Esophagus muscularis mucosa (tissue), 4 donors: ENCODE results near the gene PCSK9. TPM values are rescaled to one million over a fixed set of nuclear protein-coding genes. Genes with fewer than 3 reads are reported as not detected.

Source experiments
- DNase-seq: peaks from one replicate; pipeline ENCODE4 v3.0.0-alpha.2; 2017; ENCODE audit errors: extremely low spot score
- H3K27ac ChIP-seq, 4 donors: fragments of 200-600 bp; sonication (generic); replicated peaks in 1 of 4; 1 replicate in 3 of 4; 2 replicates in 1 of 4; pipeline ENCODE4 v1.5.1; 2016 to 2019; ENCODE audit warnings: mild to moderate bottlenecking in 1 of 4
- H3K27me3 ChIP-seq, 4 donors: fragments of 200-600 bp; sonication (generic); one replicate each; pipeline versions ENCODE4 v1.5.1 to v1.6.0; 2016 to 2019
- H3K36me3 ChIP-seq, 4 donors: fragments of 200-600 bp; sonication (generic); one replicate each; pipeline ENCODE4 v1.5.1; 2016 to 2019
- H3K4me1 ChIP-seq, 4 donors: fragments of 200-600 bp; sonication (generic); one replicate each; pipeline ENCODE4 v1.5.1; 2016 to 2019
- H3K4me3 ChIP-seq, 4 donors: fragments of 200-600 bp; sonication (generic); 1 replicate in 2 of 4; 2 replicates in 2 of 4; pipeline ENCODE4 v1.5.1; 2016 to 2019; ENCODE audit warnings: mild to moderate bottlenecking in 4 of 4, moderate library complexity in 1 of 4
- H3K9me3 ChIP-seq, 4 donors: fragments of 200-600 bp; sonication (generic); 1 replicate in 3 of 4; 2 replicates in 1 of 4; pipeline ENCODE4 v1.5.1; 2016 to 2019
- CTCF ChIP-seq, 3 experiments: fragments of 200-600 bp in 2 of 3; fragments of 450-650 bp in 1 of 3; sonication (generic) in 2 of 3; IDR thresholded peaks; one replicate each; pipeline ENCODE4 v1.5.1; 2017 to 2019; ENCODE audit warnings: antibody characterized with exemption in 3 of 3, mild to moderate bottlenecking in 2 of 3, moderate library complexity in 1 of 3
- EP300 ChIP-seq: sonication (generic); formaldehyde crosslinking; IDR thresholded peaks from one replicate; pipeline ENCODE4 v1.6.1; 2017; ENCODE audit warnings: antibody characterized with exemption
- POLR2A ChIP-seq: fragments of 450-650 bp; IDR thresholded peaks from one replicate; pipeline ENCODE4 v1.6.1; 2017; ENCODE audit warnings: antibody characterized with exemption, moderate library complexity, mild to moderate bottlenecking, low read depth
- POLR2AphosphoS5 ChIP-seq, 2 donors: sonication (generic); formaldehyde crosslinking; IDR thresholded peaks; one replicate each; pipeline ENCODE4 v1.6.1; 2017; ENCODE audit warnings: antibody characterized with exemption in 2 of 2
- WGBS: methylation state at CpG from one replicate; pipeline ENCODE4 v1.1.5; 2018; 5-methylcytosine and 5-hydroxymethylcytosine counted together
- intact Hi-C: fragments of 100-400 bp; cut with DNase I; formaldehyde crosslinking; loops from one replicate; pipeline ENCODE4 v1.15.1; 2023
- total RNA-seq, 4 donors: library from RNA; depleted of rRNA; stranded (reverse); fragments of >200 nt; gene quantifications; one replicate each; pipeline versions ENCODE4 v1.1.0 to v1.2.1, GENCODE V29; 2016

PCSK9 gene
- total RNA-seq, 4 donors from 2014 or later: 0.17 to 0.29 TPM; not detected in 2

- H3K4me3 ChIP-seq: no peak overlapping the region
- intact Hi-C loops: no loop called here
- H3K36me3 ChIP-seq: no peaks in the 10 kb centered on the region
- peaks cover 0 to 13% (median 7%) of the 10 kb centered on the region in 4 donors for H3K4me1 ChIP-seq
- H3K27ac ChIP-seq: no peak overlapping the region
- 83% methylated on average over 7 of the region's 7 CpGs for WGBS
- no peaks in the 10 kb centered on the region for H3K9me3 ChIP-seq
- no peak for DNase-seq
- peaks cover 0 to 27% (median 11%) of the 10 kb centered on the region in 4 donors for H3K27me3 ChIP-seq
- TF ChIP-seq CTCF (IDR thresholded peaks at IDR 0.05) (no peak), POLR2AphosphoS5 (IDR thresholded peaks at IDR 0.05) (no peak)
Measured at GRCh38 chr1:55033265-55033614, 6.1 kb upstream of the PCSK9 start.

- no peak for DNase-seq
- intact Hi-C loops: no loop called here
- Histone ChIP-seq H3K36me3 (no peaks in the 10 kb centered on the region), H3K27me3 (peaks cover 0 to 36% (median 17%) of the 10 kb centered on the region in 4 donors), H3K4me3 (no peak overlapping the region), H3K27ac (no peak overlapping the region), H3K9me3 (no peaks in the 10 kb centered on the region), H3K4me1 (peaks cover 4 to 20% (median 14%) of the 10 kb centered on the region in 4 donors)
- 81% methylated on average over 6 of the region's 6 CpGs for WGBS
- TF ChIP-seq EP300: no peak
- no peak for TF ChIP-seq POLR2AphosphoS5 (IDR thresholded peaks at IDR 0.05)
- TF ChIP-seq POLR2A: no peak
- TF ChIP-seq CTCF (IDR thresholded peaks at IDR 0.05): no peak
Measured at GRCh38 chr1:55034476-55035133, 4.7 kb upstream of the PCSK9 start.

DNA sequence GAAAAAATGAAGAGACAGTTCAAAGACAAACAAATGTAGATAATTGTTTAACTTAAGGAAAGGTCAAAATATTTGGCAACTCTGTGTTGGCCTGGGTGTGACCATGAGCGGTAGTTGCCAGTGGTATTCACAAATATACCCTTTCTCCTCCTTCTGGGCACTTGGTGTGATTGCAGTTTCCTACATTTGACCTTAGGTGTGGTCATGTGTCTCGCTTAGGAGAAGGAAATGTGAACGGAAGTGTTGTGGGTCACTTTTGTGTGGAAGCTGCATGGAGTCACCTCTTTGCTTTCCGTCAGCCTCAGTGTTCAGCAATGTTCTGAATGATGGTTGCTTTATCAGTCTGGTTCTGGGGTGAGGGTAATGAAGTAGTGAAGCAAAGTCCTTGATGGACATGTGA lies 3.4 kb upstream of the PCSK9 start:
- Histone ChIP-seq H3K9me3 (no peaks in the 10 kb centered on the region), H3K27me3 (peaks cover 0 to 45% (median 19%) of the 10 kb centered on the region in 4 donors), H3K4me3 (no peak overlapping the region), H3K36me3 (no peaks in the 10 kb centered on the region), H3K27ac (no peak overlapping the region), H3K4me1 (peaks cover 7 to 26% (median 23%) of the 10 kb centered on the region in 4 donors)
- intact Hi-C loops: no loop called here
- WGBS: 63% methylated on average over 4 of the region's 4 CpGs
- no peak for DNase-seq
- no peak for TF ChIP-seq EP300
- no peak for TF ChIP-seq POLR2AphosphoS5 (IDR thresholded peaks at IDR 0.05)
- TF ChIP-seq POLR2A: no peak
- no peak for TF ChIP-seq CTCF (IDR thresholded peaks at IDR 0.05)

DNA sequence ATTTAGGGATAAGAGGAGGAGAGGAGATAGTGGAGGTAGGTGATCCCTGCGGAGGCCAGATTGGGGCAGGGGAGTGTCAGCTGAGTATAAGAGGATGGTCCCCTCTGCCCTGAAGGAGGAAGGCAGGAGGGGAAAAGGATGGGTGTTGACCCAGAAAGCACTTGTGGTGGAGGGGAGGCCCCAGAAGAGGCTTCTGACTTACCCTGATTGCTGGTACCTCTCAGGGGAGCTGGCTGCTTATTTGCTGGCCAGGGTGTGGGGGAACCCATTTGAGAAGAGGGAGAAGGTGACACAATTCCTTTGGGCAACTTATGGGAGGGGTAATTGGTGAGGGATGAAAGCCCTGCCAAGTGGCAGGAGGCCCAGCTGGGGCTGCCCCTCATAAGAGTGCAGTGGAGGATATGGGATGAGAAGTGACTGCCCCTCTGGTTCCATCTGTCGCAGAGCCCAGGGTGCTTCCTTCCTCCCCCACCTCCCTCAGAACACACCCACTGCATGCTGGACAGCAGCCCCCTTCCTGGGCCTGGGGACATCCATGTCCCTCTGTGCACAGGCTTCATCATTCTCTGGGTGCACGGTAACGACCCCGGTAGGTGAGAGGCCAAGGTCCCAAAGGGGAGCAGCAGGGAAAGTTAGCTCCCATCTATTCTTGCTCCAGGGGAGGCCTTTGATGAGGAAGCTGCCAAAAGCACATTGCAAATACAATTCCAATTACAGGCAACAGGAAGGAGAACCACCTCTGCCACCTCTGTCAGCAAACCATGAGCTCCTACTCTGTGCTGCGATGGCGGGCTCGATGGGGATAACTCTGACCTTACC lies 1.4 kb upstream of the PCSK9 start:
- Histone ChIP-seq H3K4me3 (no peak overlapping the region), H3K27me3 (peaks cover 0 to 45% (median 19%) of the 10 kb centered on the region in 4 donors), H3K27ac (no peak overlapping the region), H3K36me3 (no peaks in the 10 kb centered on the region), H3K9me3 (no peaks in the 10 kb centered on the region), H3K4me1 (peaks cover 7 to 26% (median 23%) of the 10 kb centered on the region in 4 donors)
- 98% methylated on average over 5 of the region's 8 CpGs for WGBS
- intact Hi-C loops: no loop called here
- DNase-seq: no peak
- no peak for TF ChIP-seq POLR2A
- TF ChIP-seq EP300: no peak
- TF ChIP-seq CTCF (IDR thresholded peaks at IDR 0.05): no peak
- no peak for TF ChIP-seq POLR2AphosphoS5 (IDR thresholded peaks at IDR 0.05)
